IMR-90 (cell line): ENCODE results near the gene OGT. TPM values are rescaled to one million over a fixed set of nuclear protein-coding genes. Genes with fewer than 3 reads are reported as not detected.

Experiments used
- ATAC-seq: fragments of 200-7000 bp; cut with Tn5 transposase; 2 replicates; pipeline ENCODE4 v1.9.1; 2020; ENCODE audit warnings: low read depth, mild to moderate bottlenecking, moderate library complexity
- BruUV-seq: library from RNA; stranded (reverse); fragments of 400-500 nt; replicated peaks from 2 replicates; lab custom pipeline; 2021; lab: Mats Ljungman, UMichigan
- CTCF ChIA-PET: fragments of 300-600 bp; formaldehyde crosslinking; extraction: SDS; loops from one replicate; lab custom pipeline; 2021; ENCODE audit warnings: antibody characterized with exemption; lab: Yijun Ruan, JAX
- POLR2A ChIA-PET: fragments of 300-600 bp; sonication (Branson Sonifier 250); formaldehyde crosslinking; loops from one replicate; lab custom pipeline; 2022; ENCODE audit warnings: antibody characterized with exemption; ENCODE audit not compliant: unreplicated experiment; lab: Charles Lee
- DNase-seq: peaks from one replicate; pipeline ENCODE4 v3.0.0; 2013
- H2AFZ ChIP-seq: replicated peaks from 2 replicates; pipeline ENCODE3; 2013; ENCODE audit warnings: low read length, mild to moderate bottlenecking; ENCODE audit not compliant: poor library complexity
- H2AK5ac ChIP-seq: 2 replicates; pipeline ENCODE4 v1.6.1; 2013; ENCODE audit warnings: low read depth, low read length, inconsistent platforms
- H2AK9ac ChIP-seq: replicated peaks from 2 replicates; pipeline ENCODE3; 2013; ENCODE audit warnings: mild to moderate bottlenecking, low read depth, low read length, moderate library complexity; ENCODE audit not compliant: poor library complexity
- H2BK120ac ChIP-seq: 2 replicates; pipeline ENCODE4 v1.6.1; 2013; ENCODE audit warnings: low read depth, low read length, inconsistent platforms
- H2BK15ac ChIP-seq: 3 replicates; pipeline ENCODE4 v1.6.1; 2013; ENCODE audit warnings: low read depth, low read length, inconsistent platforms
- H2BK20ac ChIP-seq: 2 replicates; pipeline ENCODE4 v1.6.1; 2013; ENCODE audit warnings: low read depth, mild to moderate bottlenecking, inconsistent platforms, low read length, moderate library complexity
- H2BK5ac ChIP-seq: 2 replicates; pipeline ENCODE4 v1.6.1; 2013; ENCODE audit warnings: mild to moderate bottlenecking, low read depth, low read length, inconsistent platforms; ENCODE audit not compliant: poor library complexity, severe bottlenecking
- H3K14ac ChIP-seq: replicated peaks from 2 replicates; pipeline ENCODE4 v1.6.1; 2013; ENCODE audit warnings: low read depth, low read length, inconsistent platforms
- H3K18ac ChIP-seq: 2 replicates; pipeline ENCODE4 v1.6.1; 2013; ENCODE audit warnings: low read depth, low read length, control low read depth
- H3K23ac ChIP-seq: 2 replicates; pipeline ENCODE4 v1.6.1; 2013; ENCODE audit warnings: low read depth, low read length, inconsistent platforms
- H3K27ac ChIP-seq: 2 replicates; pipeline ENCODE4 v1.5.1; 2013; ENCODE audit warnings: mild to moderate bottlenecking, control low read depth, low read length; ENCODE audit not compliant: insufficient read depth
- H3K27me3 ChIP-seq: 2 replicates; pipeline ENCODE4 v1.6.1; 2013; ENCODE audit warnings: low read length; ENCODE audit not compliant: control insufficient read depth, insufficient read depth
- H3K36me3 ChIP-seq: 2 replicates; pipeline ENCODE4 v1.6.1; 2013; ENCODE audit warnings: low read length, mixed read lengths; ENCODE audit not compliant: control insufficient read depth, insufficient read depth
- H3K4ac ChIP-seq: 2 replicates; pipeline ENCODE4 v1.6.1; 2013; ENCODE audit warnings: low read depth, low read length, inconsistent platforms
- H3K4me1 ChIP-seq: 2 replicates; pipeline ENCODE4 v1.6.1; 2013; ENCODE audit warnings: low read length, mixed read lengths; ENCODE audit not compliant: control insufficient read depth, insufficient read depth
- H3K4me2 ChIP-seq: 2 replicates; pipeline ENCODE4 v1.6.1; 2013; ENCODE audit warnings: low read depth, mild to moderate bottlenecking, control low read depth, low read length, moderate library complexity
- H3K4me3 ChIP-seq: 2 replicates; pipeline ENCODE4 v1.5.1; 2013; ENCODE audit warnings: low read depth, mild to moderate bottlenecking, control low read depth, low read length, moderate library complexity; ENCODE audit not compliant: insufficient read depth
- H3K56ac ChIP-seq: 2 replicates; pipeline ENCODE4 v1.6.1; 2013; ENCODE audit warnings: low read length, inconsistent platforms; ENCODE audit not compliant: insufficient read depth; ENCODE audit errors: extremely low read depth
- H3K79me1 ChIP-seq, 2 experiments: 2 replicates each; pipeline ENCODE4 v1.6.1; 2013; ENCODE audit warnings: low read length in 2 of 2, inconsistent platforms in 1 of 2, low read depth in 1 of 2
- H3K9ac ChIP-seq: 2 replicates; pipeline ENCODE4 v1.6.1; 2013; ENCODE audit warnings: low read depth, low read length, control low read depth
- H3K9me1 ChIP-seq: 2 replicates; pipeline ENCODE4 v1.6.1; 2013; ENCODE audit warnings: low read length, inconsistent platforms; ENCODE audit not compliant: insufficient read depth
- H3K9me3 ChIP-seq: 2 replicates; pipeline ENCODE4 v1.6.1; 2013; ENCODE audit warnings: low read length; ENCODE audit not compliant: control insufficient read depth, insufficient read depth
- H4K20me1 ChIP-seq: 2 replicates; pipeline ENCODE4 v1.6.1; 2013; ENCODE audit warnings: low read length, inconsistent platforms; ENCODE audit not compliant: insufficient read depth
- H4K5ac ChIP-seq: 2 replicates; pipeline ENCODE4 v1.6.1; 2013; ENCODE audit warnings: mild to moderate bottlenecking, low read depth, low read length, control low read depth
- H4K8ac ChIP-seq, 2 experiments: 2 replicates each; pipeline ENCODE4 v1.6.1; 2013; ENCODE audit warnings: low read depth in 2 of 2, low read length in 2 of 2, control low read depth in 1 of 2, inconsistent platforms in 1 of 2
- H4K91ac ChIP-seq: 2 replicates; pipeline ENCODE4 v1.6.1; 2013; ENCODE audit warnings: low read depth, low read length, inconsistent platforms; ENCODE audit not compliant: insufficient read depth
- CHD1 ChIP-seq: IDR thresholded peaks from 2 replicates; pipeline ENCODE4 v1.6.1; 2012; ENCODE audit warnings: low read depth, low read length, improper control_type of control experiment
- ELK1 ChIP-seq: fragments of 150-350 bp; IDR thresholded peaks from 2 replicates; pipeline ENCODE4 v1.6.1; 2016; ENCODE audit warnings: low read depth, mild to moderate bottlenecking, low read length, moderate library complexity, borderline replicate concordance
- MAFK ChIP-seq: IDR thresholded peaks from 2 replicates; pipeline ENCODE4 v1.6.1; 2012; ENCODE audit warnings: low read depth, low read length, improper control_type of control experiment
- MXI1 ChIP-seq: IDR thresholded peaks from 2 replicates; pipeline ENCODE4 v1.6.1; 2012; ENCODE audit warnings: low read depth, mild to moderate bottlenecking, low read length, moderate library complexity, borderline replicate concordance
- RCOR1 ChIP-seq: IDR thresholded peaks from 2 replicates; pipeline ENCODE4 v1.6.1; 2012; ENCODE audit warnings: mild to moderate bottlenecking, low read length, improper control_type of control experiment; ENCODE audit not compliant: insufficient replicate concordance
- RFX5 ChIP-seq: IDR thresholded peaks from 2 replicates; pipeline ENCODE4 v1.8.0; 2012; ENCODE audit warnings: low read depth, mild to moderate bottlenecking, low read length, moderate library complexity
- WGBS, 2 experiments: methylation state at CpG; one replicate each; pipeline versions ENCODE4 v1.1.5 to v1.1.7; 2013; ENCODE audit warnings: missing lambda C conversion rate in 2 of 2; ENCODE audit not compliant: insufficient read length in 1 of 2; ENCODE audit errors: extremely low coverage in 2 of 2; 5-methylcytosine and 5-hydroxymethylcytosine counted together
- dilution Hi-C: fragments of 300-500 bp; cut with HindIII; formaldehyde crosslinking; loops from one replicate; pipeline ENCODE4 v1.14.3; 2018; ENCODE audit warnings: low sequenced_read_pairs; ENCODE audit not compliant: unreplicated experiment
- in situ Hi-C: fragments of 300-500 bp; cut with MboI; formaldehyde crosslinking; loops from 3 replicates; pipeline ENCODE4 v1.14.3; 2019; ENCODE audit warnings: low sequenced_read_pairs, inconsistent platforms, mixed read lengths
- intact Hi-C: fragments of 100-400 bp; cut with micrococcal nuclease; formaldehyde crosslinking; loops from 2 replicates; pipeline ENCODE4 v1.10.0; 2022
- polyA plus RNA-seq, 3 experiments: library from polyadenylated mRNA; depleted of rRNA; stranded (reverse); fragments of >200 nt; gene quantifications; 2 replicates each; pipeline ENCODE4 v1.2.3, GENCODE V29; 2012; ENCODE audit warnings: low replicate concordance in 1 of 3
- total RNA-seq: library from RNA; depleted of rRNA; stranded (reverse); fragments of >200 nt; gene quantifications from 2 replicates; pipeline ENCODE4 v1.2.3, GENCODE V29; 2012

The OGT gene
- total and polyA plus RNA-seq, 2 of the 4 experiments (the other 2 are of a cell fraction) = 80.7 to 113 TPM

- no peak overlapping the region for H2AFZ ChIP-seq
- H4K91ac ChIP-seq = no peak overlapping the region
- WGBS, 2 experiments = no CpG with 5 or more reads among the region's 2 CpGs
- peaks cover 16% of the 10 kb centered on the region for H3K36me3 ChIP-seq
- DNase-seq (no peak), ATAC-seq (no peak)
- H3K23ac ChIP-seq = no peak overlapping the region
- no peak overlapping the region for H3K56ac ChIP-seq
- no peaks in the 10 kb centered on the region for H3K9me1 ChIP-seq
- no peak overlapping the region for H2BK120ac ChIP-seq
- H4K20me1 ChIP-seq = no peaks in the 10 kb centered on the region; the same call in 1 of the 2 replicates
- no peaks in the 10 kb centered on the region for H3K9me3 ChIP-seq
- no peak overlapping the region for H3K27ac ChIP-seq
- H3K4me1 ChIP-seq = no peaks in the 10 kb centered on the region
- no peak overlapping the region for H2AK9ac ChIP-seq
- no peak overlapping the region for H4K8ac ChIP-seq
- H3K4me2 ChIP-seq = no peak overlapping the region
- CTCF ChIA-PET = no interaction called here
- no peaks in the 10 kb centered on the region for H3K27me3 ChIP-seq
- no peak overlapping the region for H4K5ac ChIP-seq
- no TSS peak for BruUV-seq
- no peak overlapping the region for H2BK5ac ChIP-seq
- H3K4ac ChIP-seq = no peak overlapping the region
- POLR2A ChIA-PET = no interaction called here
- H3K14ac ChIP-seq = no peak overlapping the region
- dilution Hi-C loops = no loop called here
- in situ Hi-C loops = no loop called here
- intact Hi-C loops = loop anchor here (10.0 kb wide), 1 partner anchor 189 kb away; no protein-coding TSS in a partner anchor
- H2BK15ac ChIP-seq = no peak overlapping the region
- TF ChIP-seq MXI1 (no peak), RCOR1 (no peak), MAFK (peak; percentile 90), ELK1 (no peak), CHD1 (no peak), RFX5 (no peak)
- no peak overlapping the region for H3K9ac ChIP-seq
- no peak overlapping the region for H3K18ac ChIP-seq
- H2AK5ac ChIP-seq = no peak overlapping the region
- H2BK20ac ChIP-seq = no peak overlapping the region
- peaks cover 0 to 7% of the 10 kb centered on the region in 2 experiments; a peak in 3 of 4 replicates for H3K79me1 ChIP-seq
- H3K4me3 ChIP-seq = no peak overlapping the region
Observed at GRCh38 chrX:71573590-71573989, 40.7 kb downstream of the OGT start.
